ENCODE data around the gene NCOA6.
"Not testable (repeated sequence)": the region's sequence is repeated elsewhere in the genome, so short reads cannot be mapped to it uniquely, and the experiment has no call there.

The NCOA6 gene

GRCh38 chr20:34797012-34797995 is 28.1 kb downstream of the NCOA6 start:
- peaks cover under 1% of the 10 kb centered on the region for H3K4me1 ChIP-seq (ENCODE audit: control insufficient read depth, insufficient read depth, low read length)
- H3K27me3 ChIP-seq (ENCODE audit: control insufficient read depth, insufficient read depth, low read length): no peaks in the 10 kb centered on the region
- no peaks in the 10 kb centered on the region for H3K36me3 ChIP-seq (ENCODE audit: insufficient read depth, low read length)
- no peak overlapping the region for H3K9ac ChIP-seq (ENCODE audit: low read depth, low read length)
- no peak overlapping the region for H3K4me2 ChIP-seq (ENCODE audit: low read length)
- H3K4me3 ChIP-seq (ENCODE audit: low read length): no peak overlapping the region
- H3K9me3 ChIP-seq (replicated peaks; ENCODE audit: low read length): no peaks in the 10 kb centered on the region

- H3K9ac ChIP-seq (ENCODE audit: low read depth, low read length): no peak overlapping the region
- peaks cover 9% of the 10 kb centered on the region for H3K36me3 ChIP-seq (ENCODE audit: insufficient read depth, low read length)
- no peak overlapping the region for H3K4me3 ChIP-seq (ENCODE audit: low read length)
- peaks cover 11% of the 10 kb centered on the region for H3K4me1 ChIP-seq (ENCODE audit: control insufficient read depth, insufficient read depth, low read length)
- H3K9me3 ChIP-seq (replicated peaks; ENCODE audit: low read length): no peaks in the 10 kb centered on the region
- no peak overlapping the region for H3K4me2 ChIP-seq (ENCODE audit: low read length)
- H3K27me3 ChIP-seq (ENCODE audit: control insufficient read depth, insufficient read depth, low read length): no peaks in the 10 kb centered on the region
These were observed 31.4 kb downstream of the NCOA6 start for GRCh38 chr20:34794006-34794585.

GRCh38 chr20:34792687-34793363 is 32.6 kb downstream of the NCOA6 start:
- Histone ChIP-seq H3K4me3 (ENCODE audit: low read length) (no peak overlapping the region), H3K9ac (ENCODE audit: low read depth, low read length) (no peak overlapping the region), H3K4me2 (ENCODE audit: low read length) (no peak overlapping the region), H3K4me1 (ENCODE audit: control insufficient read depth, insufficient read depth, low read length) (peaks cover 11% of the 10 kb centered on the region), H3K36me3 (ENCODE audit: insufficient read depth, low read length) (peaks cover 14% of the 10 kb centered on the region), H3K9me3 (replicated peaks; ENCODE audit: low read length) (no peaks in the 10 kb centered on the region), H3K27me3 (ENCODE audit: control insufficient read depth, insufficient read depth, low read length) (no peaks in the 10 kb centered on the region)

GRCh38 chr20:34791289-34792020 is 34.0 kb downstream of the NCOA6 start:
- Histone ChIP-seq H3K9me3 (replicated peaks; ENCODE audit: low read length) (no peaks in the 10 kb centered on the region), H3K36me3 (ENCODE audit: insufficient read depth, low read length) (peaks cover 14% of the 10 kb centered on the region), H3K27me3 (ENCODE audit: control insufficient read depth, insufficient read depth, low read length) (no peaks in the 10 kb centered on the region), H3K4me1 (ENCODE audit: control insufficient read depth, insufficient read depth, low read length) (peaks cover 11% of the 10 kb centered on the region), H3K4me2 (ENCODE audit: low read length) (peak overlapping the region; percentile 3), H3K9ac (ENCODE audit: low read depth, low read length) (no peak overlapping the region), H3K4me3 (ENCODE audit: low read length) (no peak overlapping the region)

- H3K9me3 ChIP-seq (replicated peaks; ENCODE audit: low read length): no peaks in the 10 kb centered on the region
- H3K4me3 ChIP-seq (ENCODE audit: low read length): no peak overlapping the region
- H3K36me3 ChIP-seq (ENCODE audit: insufficient read depth, low read length): peaks cover 7% of the 10 kb centered on the region
- H3K4me2 ChIP-seq (ENCODE audit: low read length): no peak overlapping the region
- H3K9ac ChIP-seq (ENCODE audit: low read depth, low read length): no peak overlapping the region
- no peaks in the 10 kb centered on the region for H3K4me1 ChIP-seq (ENCODE audit: control insufficient read depth, insufficient read depth, low read length)
- no peaks in the 10 kb centered on the region for H3K27me3 ChIP-seq (ENCODE audit: control insufficient read depth, insufficient read depth, low read length)
These were observed 44.2 kb downstream of the NCOA6 start for GRCh38 chr20:34781220-34781619.

GRCh38 chr20:34780291-34780690 is 45.2 kb downstream of the NCOA6 start:
- H3K9ac ChIP-seq (ENCODE audit: low read depth, low read length); H3K9me3 ChIP-seq (replicated peaks; ENCODE audit: low read length); H3K27me3 ChIP-seq (ENCODE audit: control insufficient read depth, insufficient read depth, low read length); H3K4me3 ChIP-seq (ENCODE audit: low read length); H3K4me1 ChIP-seq (ENCODE audit: control insufficient read depth, insufficient read depth, low read length); H3K4me2 ChIP-seq (ENCODE audit: low read length): not testable (repeated sequence)
- peaks cover 11% of the 10 kb centered on the region for H3K36me3 ChIP-seq (ENCODE audit: insufficient read depth, low read length)

GRCh38 chr20:34776177-34776576 is 49.3 kb downstream of the NCOA6 start:
- Histone ChIP-seq H3K9ac (ENCODE audit: low read depth, low read length) (no peak overlapping the region), H3K4me2 (ENCODE audit: low read length) (no peak overlapping the region), H3K9me3 (replicated peaks; ENCODE audit: low read length) (no peaks in the 10 kb centered on the region), H3K4me1 (ENCODE audit: control insufficient read depth, insufficient read depth, low read length) (no peaks in the 10 kb centered on the region), H3K4me3 (ENCODE audit: low read length) (no peak overlapping the region), H3K36me3 (ENCODE audit: insufficient read depth, low read length) (peaks cover 27% of the 10 kb centered on the region), H3K27me3 (ENCODE audit: control insufficient read depth, insufficient read depth, low read length) (no peaks in the 10 kb centered on the region)

GRCh38 chr20:34774886-34775285 is 50.6 kb downstream of the NCOA6 start:
- H3K36me3 ChIP-seq (ENCODE audit: insufficient read depth, low read length): peaks cover 26% of the 10 kb centered on the region

GRCh38 chr20:34774449-34774848 is 51.0 kb downstream of the NCOA6 start:
- no peak overlapping the region for H3K4me2 ChIP-seq (ENCODE audit: low read length)
- no peaks in the 10 kb centered on the region for H3K27me3 ChIP-seq (ENCODE audit: control insufficient read depth, insufficient read depth, low read length)
- no peak overlapping the region for H3K9ac ChIP-seq (ENCODE audit: low read depth, low read length)
- peaks cover 24% of the 10 kb centered on the region for H3K36me3 ChIP-seq (ENCODE audit: insufficient read depth, low read length)
- H3K4me1 ChIP-seq (ENCODE audit: control insufficient read depth, insufficient read depth, low read length): peaks cover 1% of the 10 kb centered on the region
- H3K9me3 ChIP-seq (replicated peaks; ENCODE audit: low read length): no peaks in the 10 kb centered on the region
- H3K4me3 ChIP-seq (ENCODE audit: low read length): no peak overlapping the region

More at GRCh38 chr20:34774886-34775285, 50.6 kb downstream of the NCOA6 start:
- no peak overlapping the region for H3K4me3 ChIP-seq (ENCODE audit: low read length)
- no peaks in the 10 kb centered on the region for H3K4me1 ChIP-seq (ENCODE audit: control insufficient read depth, insufficient read depth, low read length)
- no peak overlapping the region for H3K9ac ChIP-seq (ENCODE audit: low read depth, low read length)
- no peaks in the 10 kb centered on the region for H3K9me3 ChIP-seq (replicated peaks; ENCODE audit: low read length)
- no peak overlapping the region for H3K4me2 ChIP-seq (ENCODE audit: low read length)
- no peaks in the 10 kb centered on the region for H3K27me3 ChIP-seq (ENCODE audit: control insufficient read depth, insufficient read depth, low read length)

GRCh38 chr20:34773726-34774125 is 51.7 kb downstream of the NCOA6 start:
- Histone ChIP-seq H3K9ac (ENCODE audit: low read depth, low read length) (no peak overlapping the region), H3K4me2 (ENCODE audit: low read length) (no peak overlapping the region), H3K36me3 (ENCODE audit: insufficient read depth, low read length) (peaks cover 24% of the 10 kb centered on the region), H3K4me1 (ENCODE audit: control insufficient read depth, insufficient read depth, low read length) (peaks cover 7% of the 10 kb centered on the region), H3K9me3 (replicated peaks; ENCODE audit: low read length) (no peaks in the 10 kb centered on the region), H3K4me3 (ENCODE audit: low read length) (no peak overlapping the region), H3K27me3 (ENCODE audit: control insufficient read depth, insufficient read depth, low read length) (no peaks in the 10 kb centered on the region)

GRCh38 chr20:34772437-34772836 is 53.0 kb downstream of the NCOA6 start:
- no peaks in the 10 kb centered on the region for H3K27me3 ChIP-seq (ENCODE audit: control insufficient read depth, insufficient read depth, low read length)
- H3K4me2 ChIP-seq (ENCODE audit: low read length): no peak overlapping the region
- H3K9me3 ChIP-seq (replicated peaks; ENCODE audit: low read length): no peaks in the 10 kb centered on the region
- no peak overlapping the region for H3K4me3 ChIP-seq (ENCODE audit: low read length)
- no peak overlapping the region for H3K9ac ChIP-seq (ENCODE audit: low read depth, low read length)
- H3K36me3 ChIP-seq (ENCODE audit: insufficient read depth, low read length): peaks cover 25% of the 10 kb centered on the region
- H3K4me1 ChIP-seq (ENCODE audit: control insufficient read depth, insufficient read depth, low read length): peaks cover 20% of the 10 kb centered on the region
